NCI-H2081 treated with DMSO at 0.1 percent for 48 hours (cell line): ENCODE measurements around the gene GTSE1.

ENCODE experiments used
- DNase-seq: peaks from one replicate; lab custom pipeline; 2025; lab: John Stamatoyannopoulos, UW

GTSE1 gene

DNA sequence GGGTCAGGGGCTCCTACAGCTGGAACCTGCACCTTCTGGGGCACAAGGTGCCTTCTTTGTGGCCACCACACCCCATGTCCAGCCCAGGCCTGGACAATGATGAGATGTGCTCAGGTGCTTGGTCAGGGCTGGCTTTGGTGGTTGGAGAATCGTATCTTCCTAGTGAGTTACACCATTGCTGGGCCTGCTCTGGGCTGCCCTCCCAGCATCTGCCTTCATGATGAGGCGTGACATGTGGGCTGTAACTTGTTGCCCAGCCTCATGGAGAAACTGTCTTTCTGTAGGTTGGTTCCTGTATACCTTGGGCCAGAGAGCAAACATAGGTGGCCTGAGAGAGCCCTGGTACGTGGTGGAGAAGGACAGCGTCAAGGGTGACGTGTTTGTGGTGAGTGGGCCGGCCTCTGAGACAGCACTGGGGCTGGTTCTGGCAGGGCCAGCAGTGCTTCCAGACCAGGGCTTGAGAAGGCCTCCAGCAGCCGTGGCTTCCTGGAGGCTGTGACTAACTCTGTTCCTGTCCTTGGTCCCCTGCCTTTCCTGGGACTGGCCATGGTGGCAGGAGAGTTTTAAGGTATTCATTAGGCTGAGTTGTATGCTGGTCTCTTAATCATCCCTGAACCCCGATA lies 56.9 kb downstream of the GTSE1 start:
- DNase-seq: no peak

- no peak for DNase-seq
Observed at GRCh38 chr22:46354176-46354992, 57.7 kb downstream of the GTSE1 start.

- no peak for DNase-seq
Observed at GRCh38 chr22:46354993-46355305, 58.3 kb downstream of the GTSE1 start.

GRCh38 chr22:46355369-46355995 lies 58.8 kb downstream of the GTSE1 start:
- DNase-seq: no peak

DNA sequence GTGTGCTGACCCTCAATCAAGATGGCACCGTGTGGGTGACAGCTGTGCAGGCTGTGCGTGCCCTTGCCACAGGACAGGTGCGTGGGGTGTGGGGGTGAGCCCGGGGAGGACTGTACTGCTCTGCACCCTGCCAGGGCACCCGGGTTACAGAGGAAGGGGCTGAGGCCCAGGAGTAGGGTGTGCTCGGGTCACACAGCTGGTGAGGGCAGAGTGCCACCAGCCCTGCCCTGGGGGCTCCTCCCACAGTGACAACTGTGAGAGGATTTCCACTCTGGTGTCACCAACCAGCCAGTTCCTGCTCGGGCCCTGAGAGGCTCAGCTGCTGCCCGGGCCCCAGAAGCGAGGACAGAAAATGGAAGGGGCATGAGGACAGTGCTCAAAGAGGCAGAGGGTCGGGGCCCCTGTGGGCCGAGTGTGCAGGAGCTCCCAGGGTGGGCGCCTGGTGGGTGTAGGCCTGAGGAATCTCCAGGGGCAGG lies 59.4 kb downstream of the GTSE1 start:
- no peak for DNase-seq

DNA sequence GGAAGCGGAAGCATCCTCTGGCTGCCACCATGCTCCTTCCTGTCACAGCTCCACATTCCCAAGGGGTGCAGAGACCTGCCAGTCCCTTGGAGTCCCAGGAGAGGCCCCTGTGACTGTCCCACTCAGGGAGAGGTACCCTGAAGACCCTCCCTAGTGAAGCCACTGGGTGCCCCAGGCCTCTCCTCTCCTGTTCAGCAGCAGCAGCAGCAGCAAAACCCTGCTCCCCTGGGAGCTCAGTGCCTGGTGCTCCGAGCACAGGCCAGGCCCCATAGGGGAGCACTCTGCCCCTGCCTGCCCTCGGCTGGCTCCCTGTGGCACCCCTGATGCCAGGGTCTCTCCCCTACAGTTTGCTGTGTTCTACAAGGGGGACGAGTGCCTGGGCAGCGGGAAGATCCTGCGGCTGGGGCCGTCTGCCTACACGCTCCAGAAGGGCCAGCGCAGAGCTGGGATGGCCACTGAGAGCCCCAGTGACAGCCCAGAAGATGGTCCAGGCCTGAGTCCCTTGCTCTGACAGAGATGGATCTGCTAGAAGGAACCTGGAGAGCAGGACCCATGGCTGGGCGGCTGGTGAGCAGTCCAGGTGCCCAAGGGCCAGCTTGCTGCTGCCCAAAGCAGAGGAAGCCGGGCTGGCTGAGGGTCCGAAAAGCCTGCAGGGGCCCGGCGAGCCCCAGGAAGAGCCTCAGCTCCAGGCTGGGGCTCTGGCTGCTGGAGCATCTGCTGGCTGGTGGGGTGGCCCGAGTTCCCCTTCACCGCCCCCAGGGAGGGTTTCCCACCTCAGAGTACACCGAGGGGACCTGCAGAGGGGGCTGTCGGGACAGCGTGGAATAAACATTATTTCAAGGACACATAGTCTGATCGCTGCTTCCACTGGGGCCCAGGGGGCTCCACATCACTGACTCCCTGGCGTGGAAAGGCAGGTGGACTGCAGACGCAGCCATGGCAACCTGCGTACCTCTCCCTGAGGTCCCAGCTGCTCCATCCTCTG lies 60.1 kb downstream of the GTSE1 start:
- no peak for DNase-seq

DNA sequence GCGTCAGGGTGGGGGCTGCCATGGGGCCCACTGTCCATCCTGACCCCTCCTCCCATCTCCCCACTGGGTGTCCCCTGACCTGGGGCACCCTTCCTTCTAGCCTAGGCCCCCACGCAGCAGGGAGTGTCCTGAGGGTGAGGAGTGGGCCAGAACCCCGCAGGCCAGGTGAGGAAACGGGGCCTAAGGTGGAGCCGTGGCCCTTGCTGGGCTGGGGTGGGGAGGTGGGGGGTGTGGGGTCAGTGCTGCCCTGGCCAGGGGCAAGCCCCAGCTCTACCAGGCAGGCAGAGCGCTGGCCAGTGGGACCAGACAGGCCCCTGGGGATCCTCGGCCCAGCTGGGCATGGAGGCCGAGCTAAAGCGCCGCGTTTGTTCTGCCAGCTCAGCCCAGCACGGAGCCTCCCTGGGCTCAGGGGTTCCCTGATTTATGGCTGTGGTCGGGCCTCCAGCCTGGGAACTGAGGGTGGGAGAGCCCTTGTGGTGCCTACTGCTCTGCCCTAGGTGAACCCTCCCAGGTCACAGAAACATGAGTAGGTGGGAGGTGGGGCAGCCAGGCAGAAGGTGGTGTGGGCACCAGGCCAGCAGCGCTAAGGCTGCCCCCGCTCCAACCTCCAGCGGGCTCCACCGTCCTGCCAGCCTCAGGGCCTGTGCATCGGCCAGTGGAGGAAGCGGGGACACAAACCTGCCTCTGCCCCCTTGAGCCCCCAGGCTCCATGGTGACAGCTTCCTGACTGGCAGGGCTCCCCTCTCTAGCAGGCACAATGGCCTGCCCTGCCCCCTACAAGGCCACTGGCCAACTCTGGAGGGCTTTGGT lies 61.2 kb downstream of the GTSE1 start:
- DNase-seq: no peak

DNA sequence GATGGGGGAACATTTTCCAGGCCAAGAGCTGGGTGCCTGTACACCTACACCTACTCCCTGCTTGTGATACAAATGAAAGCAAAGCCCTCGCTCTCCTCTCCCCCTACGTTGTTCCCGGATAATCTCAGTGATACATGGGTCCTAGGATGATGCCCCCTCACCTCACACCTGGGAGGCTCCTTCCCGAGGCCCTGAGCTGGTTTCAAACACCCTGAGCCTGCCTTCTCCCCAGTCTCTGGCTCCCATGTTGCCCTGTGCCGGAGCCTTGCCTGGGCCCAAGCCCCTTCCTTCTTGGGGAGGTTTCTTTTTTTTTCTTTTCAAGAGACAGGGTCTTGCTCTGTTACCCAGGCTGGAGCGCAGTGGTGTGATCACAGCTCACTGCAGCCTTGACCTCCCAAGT lies 62.1 kb downstream of the GTSE1 start:
- no peak for DNase-seq

GRCh38 chr22:46359362-46359761 lies 62.7 kb downstream of the GTSE1 start:
- DNase-seq: no peak

- no peak for DNase-seq
Observed at GRCh38 chr22:46360097-46360496, 63.4 kb downstream of the GTSE1 start.

GRCh38 chr22:46360891-46361290 lies 64.2 kb downstream of the GTSE1 start:
- no peak for DNase-seq

- DNase-seq: no peak
Observed at GRCh38 chr22:46361826-46362202, 65.1 kb downstream of the GTSE1 start.

GRCh38 chr22:46362203-46362933 lies 65.7 kb downstream of the GTSE1 start:
- DNase-seq: no peak

DNA sequence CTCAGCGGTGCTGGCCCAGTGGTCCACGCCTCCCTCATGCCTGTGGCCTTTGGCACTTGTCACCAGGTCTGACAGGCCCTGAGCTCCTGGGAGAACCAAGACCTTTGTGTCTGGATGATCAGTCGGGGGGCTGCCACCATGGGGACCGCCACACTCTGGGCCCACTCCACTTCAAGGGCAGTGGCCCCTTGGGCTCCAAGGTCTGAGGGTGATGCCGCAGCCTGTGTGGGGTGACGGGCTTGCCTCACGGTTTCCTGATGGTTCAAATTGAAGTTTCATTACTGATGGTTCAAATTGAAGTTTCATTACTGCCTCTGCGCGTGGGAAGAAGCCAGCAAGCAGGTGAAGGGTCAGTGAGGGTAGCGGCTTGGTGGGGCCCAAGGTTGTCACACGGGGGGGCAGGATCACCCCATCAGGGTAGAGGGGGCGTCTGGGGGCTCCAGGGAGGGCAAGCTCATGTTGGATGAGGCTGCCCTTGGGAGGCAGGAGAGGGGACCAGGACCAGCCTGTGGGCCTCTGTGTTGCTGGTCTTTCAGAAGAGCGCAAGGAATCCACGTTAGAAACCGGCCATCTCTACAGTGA lies 66.4 kb downstream of the GTSE1 start:
- no peak for DNase-seq

DNA sequence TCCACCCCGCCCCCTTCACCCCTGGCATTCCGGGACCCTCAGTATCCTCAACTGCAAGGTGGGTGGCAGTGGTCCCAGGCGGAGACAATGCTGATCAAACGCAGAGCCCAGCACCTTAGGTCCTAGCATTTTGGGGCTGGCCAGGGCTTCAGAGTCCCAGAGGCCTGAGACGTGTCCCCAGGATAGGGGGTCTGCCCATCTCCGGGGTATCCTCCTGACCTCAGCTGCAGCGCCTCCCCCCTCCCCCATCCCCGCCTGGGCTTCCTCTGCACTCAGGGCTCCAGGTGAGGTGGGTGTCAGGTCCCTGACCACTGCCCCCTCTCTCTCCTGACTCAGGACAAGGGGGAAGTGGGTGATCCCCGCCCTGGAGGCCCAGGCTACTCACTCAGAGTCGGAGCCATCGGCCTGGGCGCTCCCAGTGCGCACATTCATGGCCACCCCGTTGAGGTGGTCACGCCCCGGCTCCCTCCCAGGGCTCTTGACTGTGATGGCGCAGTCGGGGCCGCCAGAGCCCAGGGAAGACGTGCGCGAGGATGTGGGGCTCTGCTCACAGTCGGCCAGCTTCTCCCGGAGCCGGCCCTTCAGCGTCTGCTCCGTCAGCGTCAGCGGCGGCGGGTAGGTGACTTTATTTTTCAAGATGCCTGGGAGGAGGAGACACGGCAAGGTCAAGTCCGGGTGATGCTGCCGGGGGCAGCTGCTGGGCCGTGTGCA lies 67.1 kb downstream of the GTSE1 start:
- DNase-seq: no peak

DNA sequence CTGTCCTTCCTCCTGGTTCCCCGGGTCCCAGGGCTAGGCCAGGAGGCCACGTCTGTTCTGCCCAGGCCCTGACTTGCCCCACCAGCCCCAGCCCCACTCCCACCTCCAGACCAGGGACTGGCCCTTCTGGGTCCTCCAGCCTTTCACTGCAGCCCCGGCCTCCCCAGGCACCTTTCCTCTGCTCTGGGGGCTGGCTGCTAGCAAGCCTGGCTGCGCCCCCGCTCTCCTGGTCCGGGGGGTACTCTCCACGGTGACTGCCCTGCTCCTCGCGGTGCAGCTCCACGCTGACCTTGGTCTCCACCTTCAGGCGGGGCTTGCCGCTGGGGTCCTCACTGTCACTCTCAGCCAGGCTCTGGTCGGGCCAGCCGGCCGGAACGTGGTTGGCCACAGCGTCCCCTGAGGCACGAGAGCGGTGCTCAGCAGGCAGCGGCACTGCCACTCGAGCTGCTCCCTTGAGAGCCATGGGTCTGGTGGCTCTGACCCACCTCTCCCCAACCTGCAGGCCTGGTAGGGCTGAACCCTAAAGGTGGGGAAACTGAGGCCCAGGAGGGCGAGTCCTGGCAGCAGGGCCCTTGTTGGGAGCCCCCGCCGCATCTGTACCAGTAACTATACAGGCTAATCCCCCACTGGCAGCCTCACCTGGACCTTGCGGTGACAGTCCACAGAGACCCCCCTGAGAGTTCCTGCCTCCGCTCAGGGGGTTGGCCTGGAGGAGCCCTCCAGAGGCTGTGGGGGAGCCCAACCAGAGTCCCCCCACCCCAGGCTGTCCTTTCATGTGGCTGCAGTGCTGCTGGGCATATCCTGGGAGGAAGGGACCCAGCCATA lies 67.9 kb downstream of the GTSE1 start:
- no peak for DNase-seq

- no peak for DNase-seq
Observed at GRCh38 chr22:46365166-46365624, 68.5 kb downstream of the GTSE1 start.

DNA sequence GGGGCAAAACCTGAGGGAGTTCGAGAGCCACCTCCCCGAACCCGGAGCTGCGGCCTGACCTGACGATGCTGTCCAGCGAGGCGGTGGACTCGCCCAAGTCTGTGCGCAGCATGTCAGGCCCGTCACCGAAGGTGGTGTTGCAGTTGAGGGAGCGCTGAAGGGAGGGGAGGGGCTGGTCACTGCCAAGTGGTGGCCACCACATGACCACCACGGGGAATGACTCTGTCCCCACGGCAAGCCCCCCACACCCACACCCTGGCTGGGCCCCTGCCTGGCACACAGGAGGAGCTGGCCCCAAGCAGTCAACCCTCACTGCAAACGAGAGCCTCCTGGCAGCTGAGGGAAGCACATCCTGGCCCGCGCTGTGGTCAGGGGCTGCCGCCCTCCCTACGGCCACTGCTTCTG lies 69.7 kb downstream of the GTSE1 start:
- no peak for DNase-seq
